Measurements from ENCODE around the gene NOS3. TPM values are rescaled to one million over a fixed set of nuclear protein-coding genes. Genes with fewer than 3 reads are reported as not detected.
"Not testable (repeated sequence)": the region's sequence is repeated elsewhere in the genome, so short reads cannot be mapped to it uniquely, and the experiment has no call there.

NOS3 gene
- total RNA-seq, 1 experiment from 2014 or later = 0.30 TPM

GRCh38 chr7:151032936-151033863, 42.4 kb downstream of the NOS3 start:
- DNase-seq (ENCODE audit: extremely low read depth, low read depth) = no peak

- no peak for DNase-seq (ENCODE audit: extremely low read depth, low read depth)
These were observed 43.0 kb downstream of the NOS3 start for GRCh38 chr7:151033864-151034249.

GRCh38 chr7:151034312-151035025, 43.7 kb downstream of the NOS3 start:
- DNase-seq (ENCODE audit: extremely low read depth, low read depth) = no peak

- DNase-seq (ENCODE audit: extremely low read depth, low read depth) = no peak
These were observed 44.4 kb downstream of the NOS3 start for GRCh38 chr7:151035026-151035717.

- no peak for DNase-seq (ENCODE audit: extremely low read depth, low read depth)
These were observed 45.1 kb downstream of the NOS3 start for GRCh38 chr7:151035902-151036301.

GRCh38 chr7:151038951-151039849, 48.4 kb downstream of the NOS3 start:
- DNase-seq (ENCODE audit: extremely low read depth, low read depth) = peak; percentile 43

- no peak for DNase-seq (ENCODE audit: extremely low read depth, low read depth)
These were observed 49.2 kb downstream of the NOS3 start for GRCh38 chr7:151039850-151040548.

- no peak for DNase-seq (ENCODE audit: extremely low read depth, low read depth)
These were observed 50.0 kb downstream of the NOS3 start for GRCh38 chr7:151040616-151041375.

- DNase-seq (ENCODE audit: extremely low read depth, low read depth) = not testable (repeated sequence)
These were observed 52.6 kb downstream of the NOS3 start for GRCh38 chr7:151043449-151043848.

GRCh38 chr7:151043959-151044358, 53.1 kb downstream of the NOS3 start:
- no peak for DNase-seq (ENCODE audit: extremely low read depth, low read depth)

- DNase-seq (ENCODE audit: extremely low read depth, low read depth) = no peak
These were observed 54.4 kb downstream of the NOS3 start for GRCh38 chr7:151045262-151045661.

- DNase-seq (ENCODE audit: extremely low read depth, low read depth) = no peak
These were observed 55.1 kb downstream of the NOS3 start for GRCh38 chr7:151045967-151046366.

GRCh38 chr7:151046603-151047573, 56.1 kb downstream of the NOS3 start:
- DNase-seq (ENCODE audit: extremely low read depth, low read depth) = no peak

GRCh38 chr7:151047976-151048815, 57.4 kb downstream of the NOS3 start, which contains the start of gene ASIC3:
Gene ASIC3 (plus strand): TSS chr7:151048531. CDS start chr7:151048886, 355 bp downstream.
- no peak for DNase-seq (ENCODE audit: extremely low read depth, low read depth)

- DNase-seq (ENCODE audit: extremely low read depth, low read depth) = no peak
These were observed 58.2 kb downstream of the NOS3 start for GRCh38 chr7:151048911-151049463.

- DNase-seq (ENCODE audit: extremely low read depth, low read depth) = peak; percentile 38
These were observed 60.3 kb downstream of the NOS3 start for GRCh38 chr7:151051108-151051507.
